ENCODE results near the gene PAFAH1B2.
A peak's percentile ranks its signal among the peaks of the same experiment; 100 is the strongest.

Gene PAFAH1B2

GRCh38 chr11:117188620-117189081 lies 44.6 kb downstream of the PAFAH1B2 start:
- DNase-seq (ENCODE audit: low read depth): no peak

DNA sequence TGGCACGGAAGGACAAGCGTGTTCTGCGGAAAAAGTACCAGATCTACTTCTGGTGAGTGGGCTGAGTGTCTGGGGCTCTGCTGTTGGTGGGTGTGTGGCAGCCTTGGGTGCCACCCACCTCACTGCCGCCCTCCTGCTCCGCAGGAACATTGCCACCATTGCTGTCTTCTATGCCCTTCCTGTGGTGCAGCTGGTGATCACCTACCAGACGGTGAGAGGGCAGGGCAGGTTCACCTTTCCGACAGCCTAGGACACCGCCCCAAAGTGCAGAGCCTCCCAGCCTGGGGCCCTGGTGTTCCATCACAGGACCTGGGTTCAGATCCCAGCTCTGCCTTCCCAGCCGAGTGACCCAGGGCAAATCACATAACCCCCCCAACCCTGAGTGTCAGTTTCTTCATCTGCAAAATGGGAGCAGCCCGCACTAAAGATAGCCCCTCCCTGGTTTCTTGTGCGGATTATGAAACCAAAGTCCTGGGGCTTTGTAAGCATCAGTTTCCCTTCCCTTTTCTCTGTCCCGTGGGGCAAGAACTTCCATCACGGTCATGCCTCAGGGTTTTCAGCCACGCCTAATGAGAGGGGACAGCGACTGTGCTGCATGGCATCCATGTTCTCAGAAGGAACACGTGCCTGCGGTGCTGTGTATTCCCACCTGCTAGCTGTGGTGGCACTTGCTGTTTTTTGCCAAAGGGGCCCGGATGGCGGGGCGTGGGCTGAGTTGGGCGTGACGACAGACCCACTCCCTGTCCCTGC lies 45.3 kb downstream of the PAFAH1B2 start:
- DNase-seq (ENCODE audit: low read depth): no peak

DNA sequence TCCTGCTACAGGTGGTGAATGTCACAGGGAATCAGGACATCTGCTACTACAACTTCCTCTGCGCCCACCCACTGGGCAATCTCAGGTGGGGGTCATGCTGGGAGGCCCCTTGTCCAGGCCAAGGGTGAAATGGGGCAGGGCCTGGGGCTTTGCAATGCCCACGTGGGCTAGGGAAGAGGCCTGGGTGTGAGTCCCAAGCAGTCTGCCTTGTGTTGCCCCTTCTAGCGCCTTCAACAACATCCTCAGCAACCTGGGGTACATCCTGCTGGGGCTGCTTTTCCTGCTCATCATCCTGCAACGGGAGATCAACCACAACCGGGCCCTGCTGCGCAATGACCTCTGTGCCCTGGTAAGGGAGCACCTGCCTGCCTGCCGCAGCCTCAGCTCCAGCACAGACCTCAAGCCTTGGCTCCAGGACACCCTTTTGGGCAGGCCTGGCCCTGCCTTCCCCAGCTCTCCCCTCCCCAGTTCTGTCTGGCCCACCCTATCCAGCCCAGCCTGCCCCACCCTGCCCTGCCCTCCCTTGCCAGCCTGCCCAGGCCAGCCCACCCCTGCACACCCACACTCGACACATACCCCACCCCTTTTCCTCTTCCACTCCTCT lies 46.0 kb downstream of the PAFAH1B2 start:
- DNase-seq (ENCODE audit: low read depth): no peak

GRCh38 chr11:117191680-117192400 lies 47.8 kb downstream of the PAFAH1B2 start:
- no peak for DNase-seq (ENCODE audit: low read depth)

GRCh38 chr11:117192401-117192875 lies 48.4 kb downstream of the PAFAH1B2 start:
- DNase-seq (ENCODE audit: low read depth): no peak

GRCh38 chr11:117193130-117194020 lies 49.3 kb downstream of the PAFAH1B2 start:
- no peak for DNase-seq (ENCODE audit: low read depth)

- no peak for DNase-seq (ENCODE audit: low read depth)
Measured at GRCh38 chr11:117194267-117194666, 50.2 kb downstream of the PAFAH1B2 start.

GRCh38 chr11:117195258-117195657 lies 51.2 kb downstream of the PAFAH1B2 start:
- no peak for DNase-seq (ENCODE audit: low read depth)

DNA sequence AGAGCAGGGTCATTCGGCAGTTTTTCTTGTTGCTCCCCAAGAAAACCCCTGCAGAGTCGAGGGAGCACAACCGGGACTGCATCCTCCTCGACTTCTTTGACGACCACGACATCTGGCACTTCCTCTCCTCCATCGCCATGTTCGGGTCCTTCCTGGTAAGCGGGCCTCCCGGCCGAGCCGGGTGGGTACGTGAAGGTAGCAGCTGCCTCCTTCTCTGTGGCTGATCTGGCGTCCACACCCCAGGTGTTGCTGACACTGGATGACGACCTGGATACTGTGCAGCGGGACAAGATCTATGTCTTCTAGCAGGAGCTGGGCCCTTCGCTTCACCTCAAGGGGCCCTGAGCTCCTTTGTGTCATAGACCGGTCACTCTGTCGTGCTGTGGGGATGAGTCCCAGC lies 51.7 kb downstream of the PAFAH1B2 start:
- DNase-seq (ENCODE audit: low read depth): no peak

GRCh38 chr11:117197006-117197405 lies 52.9 kb downstream of the PAFAH1B2 start:
- DNase-seq (ENCODE audit: low read depth): no peak

GRCh38 chr11:117197516-117198456 lies 53.7 kb downstream of the PAFAH1B2 start:
- DNase-seq (ENCODE audit: low read depth): no peak

DNA sequence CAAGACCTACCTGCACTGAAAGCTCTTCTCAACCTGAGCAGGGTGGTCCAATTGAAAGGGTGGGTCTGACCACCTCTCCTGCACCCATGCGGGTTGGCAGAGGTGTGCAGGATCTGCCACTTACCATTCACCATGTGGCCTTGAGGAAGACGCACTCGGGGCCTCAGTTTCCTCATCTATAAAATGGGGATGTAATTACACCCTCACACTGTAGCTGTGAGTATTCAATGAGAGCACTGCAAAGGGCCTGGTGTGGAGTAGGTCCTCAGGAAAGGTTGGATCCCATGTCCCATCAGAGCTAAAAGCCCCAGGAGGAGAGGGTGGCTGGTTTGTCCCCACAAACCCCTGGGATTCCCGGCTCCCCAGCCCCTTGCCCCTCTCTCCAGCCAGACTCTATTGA lies 54.5 kb downstream of the PAFAH1B2 start:
- no peak for DNase-seq (ENCODE audit: low read depth)

DNA sequence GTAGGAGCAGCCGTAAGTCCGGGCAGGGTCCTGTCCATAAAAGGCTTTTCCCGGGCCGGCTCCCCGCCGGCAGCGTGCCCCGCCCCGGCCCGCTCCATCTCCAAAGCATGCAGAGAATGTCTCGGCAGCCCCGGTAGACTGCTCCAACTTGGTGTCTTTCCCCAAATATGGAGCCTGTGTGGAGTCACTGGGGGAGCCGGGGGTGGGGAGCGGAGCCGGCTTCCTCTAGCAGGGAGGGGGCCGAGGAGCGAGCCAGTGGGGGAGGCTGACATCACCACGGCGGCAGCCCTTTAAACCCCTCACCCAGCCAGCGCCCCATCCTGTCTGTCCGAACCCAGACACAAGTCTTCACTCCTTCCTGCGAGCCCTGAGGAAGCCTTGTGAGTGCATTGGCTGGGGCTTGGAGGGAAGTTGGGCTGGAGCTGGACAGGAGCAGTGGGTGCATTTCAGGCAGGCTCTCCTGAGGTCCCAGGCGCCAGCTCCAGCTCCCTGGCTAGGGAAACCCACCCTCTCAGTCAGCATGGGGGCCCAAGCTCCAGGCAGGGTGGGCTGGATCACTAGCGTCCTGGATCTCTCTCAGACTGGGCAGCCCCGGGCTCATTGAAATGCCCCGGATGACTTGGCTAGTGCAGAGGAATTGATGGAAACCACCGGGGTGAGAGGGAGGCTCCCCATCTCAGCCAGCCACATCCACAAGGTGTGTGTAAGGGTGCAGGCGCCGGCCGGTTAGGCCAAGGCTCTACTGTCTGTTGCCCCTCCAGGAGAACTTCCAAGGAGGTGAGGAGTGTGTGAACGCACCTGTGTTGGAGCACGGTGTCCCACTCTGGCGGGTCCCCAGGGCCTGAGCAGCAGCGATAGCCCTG lies 55.2 kb downstream of the PAFAH1B2 start, which contains the start of gene TAGLN:
TAGLN (plus strand) TSS at position 318 of the 863 bp plus-strand sequence. CDS start 3,644 bp downstream, outside the sequence.
- DNase-seq (ENCODE audit: low read depth): peak; percentile 90

- DNase-seq (ENCODE audit: low read depth): no peak
Measured at GRCh38 chr11:117199916-117200812, 56.1 kb downstream of the PAFAH1B2 start.

DNA sequence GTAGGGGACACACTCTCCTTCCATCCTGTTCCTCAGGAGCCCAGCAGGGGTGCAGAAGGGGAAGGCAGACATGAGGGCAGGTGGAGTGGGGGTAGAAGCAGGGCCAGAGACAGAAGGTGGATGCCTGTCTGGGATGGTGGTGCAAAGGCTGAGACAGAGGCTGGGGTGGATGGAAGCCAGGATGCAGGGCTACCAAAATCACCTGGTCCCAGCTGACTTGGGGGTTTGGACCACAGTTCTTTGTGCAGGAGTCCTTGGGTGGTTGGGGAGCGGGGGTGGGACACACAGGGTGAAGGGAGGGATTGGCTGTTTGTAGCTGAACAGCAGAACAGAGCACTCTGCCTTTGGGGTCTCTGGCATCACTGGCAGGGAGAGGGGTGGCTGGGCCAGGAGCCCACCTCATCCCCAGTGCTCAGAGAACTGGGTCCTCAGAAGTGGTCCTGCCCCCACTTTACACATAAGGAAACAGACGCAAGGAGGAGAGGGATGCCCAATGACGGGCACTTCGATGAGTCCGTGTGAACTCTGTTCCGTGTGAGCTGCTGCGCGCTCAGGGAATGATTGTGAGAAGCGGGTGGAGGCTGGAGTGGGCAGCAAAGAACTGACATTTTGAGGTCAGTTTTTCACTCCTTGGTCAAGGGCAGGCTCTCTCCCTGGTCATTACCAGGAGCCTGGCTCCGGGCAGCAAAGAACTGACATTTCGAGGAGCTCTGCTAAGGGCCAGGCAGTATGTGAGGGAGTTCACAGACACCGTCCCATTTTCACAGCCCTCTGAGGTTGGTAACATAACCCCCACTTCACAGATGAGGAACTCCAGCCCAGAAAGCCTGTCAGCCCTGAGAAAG lies 56.9 kb downstream of the PAFAH1B2 start:
- no peak for DNase-seq (ENCODE audit: low read depth)

- DNase-seq (ENCODE audit: low read depth): no peak
Measured at GRCh38 chr11:117201658-117202305, 57.7 kb downstream of the PAFAH1B2 start.
